Gastroesophageal sphincter (tissue), 3 donors: ENCODE results near the gene IFTAP.

Experiments used
- CTCF ChIP-seq, 4 experiments: fragments of 200-600 bp in 2 of 4; fragments of 450-650 bp in 2 of 4; sonication (generic) in 1 of 4; IDR thresholded peaks; one replicate each; pipeline ENCODE4 v1.5.1; 2017 to 2019; ENCODE audit warnings: antibody characterized with exemption in 4 of 4, mild to moderate bottlenecking in 2 of 4, moderate library complexity in 2 of 4
- POLR2AphosphoS5 ChIP-seq: sonication (generic); formaldehyde crosslinking; IDR thresholded peaks from one replicate; pipeline ENCODE4 v1.6.1; 2017; ENCODE audit warnings: antibody characterized with exemption

DNA sequence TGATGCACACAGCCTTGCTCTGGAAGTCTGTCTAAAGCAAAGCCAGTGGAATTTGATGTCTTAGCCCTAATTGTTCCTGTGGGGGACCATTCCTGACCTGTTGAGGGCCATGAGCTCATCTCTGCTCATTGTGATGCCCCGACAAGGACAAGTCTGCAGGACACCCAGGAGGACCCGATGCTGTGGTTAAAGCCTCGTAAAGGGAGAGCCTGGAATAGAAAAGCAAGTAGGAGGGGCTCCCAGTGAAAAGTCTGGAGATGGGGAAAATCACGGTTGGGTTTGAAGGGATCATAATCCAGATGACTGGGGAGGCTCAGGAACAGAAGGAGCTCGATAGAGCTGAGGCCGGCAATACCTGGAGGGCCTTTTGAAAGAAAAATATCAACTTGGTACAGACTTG, 102.2 kb downstream of the IFTAP start:
- TF ChIP-seq CTCF (IDR thresholded peaks at IDR 0.05), result no peak
- no peak for TF ChIP-seq POLR2AphosphoS5
